ENCODE measurements around the gene PLCL2. TPM values are rescaled to one million over a fixed set of nuclear protein-coding genes. Genes with fewer than 3 reads are reported as not detected.

Gene PLCL2
- 15.8 and 16.1 TPM in 2 replicates for total RNA-seq

GRCh38 chr3:16884748-16885592, at the start of gene PLCL2:
Gene PLCL2, plus strand, starts transcription at chr3:16884955. Its CDS starts 85 bp downstream, at chr3:16885040.

Data from articular chondrocyte of knee joint (primary cell).